Activated naive CD4-positive, alpha-beta T cell treated with anti-CD3 and anti-CD28 coated beads, Interleukin-2, amount 50 U/mL, for 72 hours (primary cell): ENCODE data around the gene JUP. TPM values are rescaled to one million over a fixed set of nuclear protein-coding genes. Genes with fewer than 3 reads are reported as not detected.

ENCODE experiments used
- ATAC-seq, 2 donors: fragments of 150-1000 bp; cut with Tn5 transposase; 2 replicates each; pipeline ENCODE4 v1.10.0; 2021; ENCODE audit warnings: mild to moderate bottlenecking in 2 of 2, moderate library complexity in 2 of 2
- DNase-seq, 2 donors: peaks; one replicate each; pipeline ENCODE4 v3.0.0; 2021 to 2022; ENCODE audit warnings: low spot score in 2 of 2
- H3K27ac Mint-ChIP-seq, 2 donors: one replicate each; pipeline ENCODE4 v1.8.0; 2022; ENCODE audit warnings: mild to moderate bottlenecking in 2 of 2, mixed read lengths in 2 of 2
- H3K36me3 Mint-ChIP-seq, 2 donors: one replicate each; pipeline ENCODE4 v1.8.0; 2022; ENCODE audit warnings: mixed read lengths in 2 of 2
- H3K9me3 Mint-ChIP-seq, 2 donors: one replicate each; pipeline ENCODE4 v1.8.0; 2022; ENCODE audit warnings: mixed read lengths in 2 of 2
- total RNA-seq, 2 donors: library from RNA; stranded (reverse); gene quantifications; one replicate each; pipeline ENCODE4 v1.2.3, GENCODE V29; 2022

JUP gene
- total RNA-seq, 2 donors from 2014 or later = 0.39 to 0.72 TPM

DNA sequence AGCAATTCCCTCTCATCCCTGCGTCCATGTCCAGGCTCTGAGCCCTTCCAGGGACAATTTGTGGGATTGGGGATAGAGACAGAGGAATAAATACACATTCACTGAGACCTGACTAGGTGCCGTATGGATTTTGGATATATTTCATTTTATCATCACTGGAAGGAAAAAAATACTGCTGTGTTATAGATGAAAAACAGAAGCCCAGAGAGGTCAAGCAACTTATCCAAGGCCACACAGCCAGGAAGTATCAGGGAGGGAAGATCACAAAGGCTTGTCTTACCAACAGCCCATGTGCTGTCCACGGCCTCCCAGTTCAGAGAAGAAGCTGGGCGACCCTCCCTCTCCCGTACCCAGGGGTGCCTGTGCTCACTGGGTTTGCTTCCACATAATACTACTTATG lies 46.0 kb downstream of the JUP start:
- H3K9me3 Mint-ChIP-seq = no peaks in the 10 kb centered on the region
- ATAC-seq (no peak), DNase-seq (no peak)
- no peaks in the 10 kb centered on the region for H3K36me3 Mint-ChIP-seq
- no peak overlapping the region for H3K27ac Mint-ChIP-seq

- Mint-ChIP-seq H3K9me3 (no peaks in the 10 kb centered on the region), H3K36me3 (no peaks in the 10 kb centered on the region), H3K27ac (no peak overlapping the region)
- DNase-seq (no peak), ATAC-seq (no peak)
These were observed 46.7 kb downstream of the JUP start for GRCh38 chr17:41739661-41740352.

GRCh38 chr17:41738801-41739112 lies 47.8 kb downstream of the JUP start:
- H3K36me3 Mint-ChIP-seq = no peaks in the 10 kb centered on the region
- peak overlapping the region in 1 of 2 donors; percentile 85 for H3K27ac Mint-ChIP-seq
- no peak for DNase-seq
- no peak for ATAC-seq
- no peaks in the 10 kb centered on the region for H3K9me3 Mint-ChIP-seq

GRCh38 chr17:41738077-41738800 lies 48.3 kb downstream of the JUP start:
- Mint-ChIP-seq H3K9me3 (no peaks in the 10 kb centered on the region), H3K36me3 (no peaks in the 10 kb centered on the region), H3K27ac (peak overlapping the region in 1 of 2 donors; percentile 85)
- ATAC-seq (peak; percentile 94 to 96), DNase-seq (peak; percentile 82)

GRCh38 chr17:41737680-41738023 lies 48.9 kb downstream of the JUP start:
- no peak for DNase-seq
- Mint-ChIP-seq H3K27ac (no peak overlapping the region), H3K9me3 (no peaks in the 10 kb centered on the region), H3K36me3 (no peaks in the 10 kb centered on the region)
- peak; percentile 2 to 27 for ATAC-seq

DNA sequence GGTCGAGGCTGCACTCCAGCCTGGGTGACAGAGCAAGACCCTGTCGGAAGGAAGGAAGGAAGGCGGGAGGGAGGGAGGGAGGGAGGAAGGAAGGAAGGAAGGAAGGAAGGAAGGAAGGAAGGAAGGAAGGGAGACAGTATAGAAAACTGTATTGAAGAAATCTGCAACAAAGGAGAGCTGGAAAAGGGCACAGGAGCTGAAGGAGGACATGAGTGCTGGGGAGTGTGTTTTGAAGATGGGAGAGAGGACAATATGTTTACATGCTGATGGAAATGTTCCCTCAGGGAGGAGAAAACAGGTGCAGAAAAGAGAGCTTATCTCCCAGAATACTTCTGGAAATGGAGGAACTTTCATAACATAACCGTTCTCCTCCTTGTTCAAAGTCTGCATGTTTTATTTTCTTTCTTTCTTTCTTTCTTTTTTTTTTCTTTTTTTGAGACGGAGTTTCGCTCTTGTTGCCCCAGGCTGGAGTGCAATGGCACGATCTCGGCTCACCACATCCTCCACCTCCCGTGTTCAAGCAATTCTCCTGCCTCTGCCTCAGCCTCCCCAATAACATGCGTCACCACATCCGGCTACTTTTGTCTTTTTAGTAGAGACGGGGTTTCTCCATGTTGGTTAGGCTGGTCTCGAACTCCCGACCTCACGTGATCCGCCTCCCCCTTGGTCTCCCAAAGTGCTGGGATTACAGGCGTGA lies 49.4 kb downstream of the JUP start:
- no peak for DNase-seq
- no peaks in the 10 kb centered on the region for H3K36me3 Mint-ChIP-seq
- H3K9me3 Mint-ChIP-seq = no peaks in the 10 kb centered on the region
- no peak overlapping the region for H3K27ac Mint-ChIP-seq
- ATAC-seq = no peak

- DNase-seq = no peak
- Mint-ChIP-seq H3K36me3 (no peaks in the 10 kb centered on the region), H3K9me3 (no peaks in the 10 kb centered on the region), H3K27ac (no peak overlapping the region)
- no peak for ATAC-seq
These were observed 50.8 kb downstream of the JUP start for GRCh38 chr17:41735744-41736143.

GRCh38 chr17:41734949-41735313 lies 51.6 kb downstream of the JUP start:
- no peaks in the 10 kb centered on the region for H3K36me3 Mint-ChIP-seq
- H3K27ac Mint-ChIP-seq = no peak overlapping the region
- no peaks in the 10 kb centered on the region for H3K9me3 Mint-ChIP-seq
- ATAC-seq (no peak), DNase-seq (no peak)

DNA sequence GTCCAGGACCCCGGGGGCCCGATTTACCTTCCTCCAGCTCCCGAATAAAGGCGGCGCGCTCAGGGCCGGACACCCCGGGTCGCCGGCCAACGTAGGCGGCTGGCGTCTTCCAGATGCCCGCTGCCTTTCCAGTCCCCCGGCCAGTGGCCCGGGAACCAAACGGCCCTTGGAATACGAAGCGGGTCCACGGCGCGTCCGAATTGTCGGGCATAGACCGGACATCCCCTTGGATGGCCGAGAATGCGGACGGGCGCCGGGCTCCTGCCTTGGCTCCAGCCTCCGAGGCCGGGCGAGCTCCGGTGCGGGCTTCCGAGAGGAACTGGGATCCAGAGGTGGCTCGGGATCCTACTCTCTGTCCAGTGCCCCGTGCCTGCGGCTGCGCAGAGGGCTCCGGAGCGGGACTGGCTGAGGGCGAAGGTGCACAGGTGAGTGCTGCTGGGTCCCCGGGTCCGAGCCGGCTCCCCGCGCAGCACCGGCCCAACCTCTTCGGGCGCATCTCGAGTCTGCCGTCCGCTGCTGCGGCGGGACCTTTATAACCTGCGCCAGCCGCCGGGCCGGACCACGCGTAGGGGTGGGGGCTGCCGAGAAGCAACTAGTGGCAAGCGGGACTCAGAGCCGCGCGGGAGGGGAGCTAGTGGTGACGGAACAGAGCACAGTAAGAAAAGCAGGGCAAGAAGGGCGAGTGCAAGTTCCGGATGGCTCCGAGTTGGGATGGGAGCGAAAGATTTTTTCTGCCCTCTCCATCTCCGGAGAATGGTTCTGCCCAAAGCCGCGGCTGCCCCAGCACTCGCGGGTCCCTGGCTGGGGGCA lies 52.2 kb downstream of the JUP start, which contains the start of gene HAP1:
Gene HAP1 (minus strand): TSS at position 505 of the 810 bp plus-strand sequence. CDS start 9 bp downstream, at position 496.
- ATAC-seq (peak in 1 of 2 donors; percentile 18), DNase-seq (peak in 1 of 2 donors; percentile 35)
- Mint-ChIP-seq H3K36me3 (no peaks in the 10 kb centered on the region), H3K9me3 (no peaks in the 10 kb centered on the region), H3K27ac (no peak within 1 kb of the TSS)

DNA sequence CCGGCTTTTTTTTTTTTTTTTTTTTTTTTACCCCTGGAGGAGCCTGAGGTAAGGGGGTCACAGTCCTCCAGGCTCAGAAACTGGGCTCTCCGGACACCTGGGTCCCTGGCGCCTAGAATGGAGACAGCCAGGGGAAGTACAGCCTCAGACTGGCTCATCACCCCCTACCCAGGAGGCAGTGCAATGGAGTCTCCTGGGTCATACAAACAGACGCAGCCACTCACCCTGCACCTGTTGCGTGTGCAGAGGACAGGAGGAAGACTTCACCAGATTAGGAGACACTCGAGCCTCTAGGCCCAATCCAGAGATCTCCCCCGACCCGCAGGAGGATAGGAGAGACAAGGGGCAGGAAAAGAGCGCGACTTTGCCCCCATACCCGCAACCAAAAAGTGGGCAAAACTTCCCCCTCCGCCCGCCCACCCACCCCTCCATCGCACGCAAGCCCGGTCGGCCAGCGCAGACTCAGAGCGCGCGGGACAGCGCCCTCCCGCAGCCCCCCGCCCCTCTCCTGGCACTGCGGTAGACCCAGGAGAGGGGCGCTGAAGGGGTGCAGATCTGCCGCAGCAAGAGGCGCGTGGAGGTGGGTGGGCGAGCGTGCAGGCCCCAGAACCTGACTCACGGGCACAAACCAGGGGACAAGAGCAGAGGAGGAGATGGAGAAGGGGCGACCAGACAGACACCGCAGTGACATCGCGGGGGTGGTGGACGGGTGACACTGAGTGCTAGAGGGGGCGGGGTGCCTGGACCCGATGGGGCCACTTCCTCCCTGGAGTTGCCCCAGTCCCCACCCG lies 53.0 kb downstream of the JUP start:
- Mint-ChIP-seq H3K36me3 (no peaks in the 10 kb centered on the region), H3K9me3 (no peaks in the 10 kb centered on the region), H3K27ac (no peak overlapping the region)
- ATAC-seq (no peak), DNase-seq (no peak)

DNA sequence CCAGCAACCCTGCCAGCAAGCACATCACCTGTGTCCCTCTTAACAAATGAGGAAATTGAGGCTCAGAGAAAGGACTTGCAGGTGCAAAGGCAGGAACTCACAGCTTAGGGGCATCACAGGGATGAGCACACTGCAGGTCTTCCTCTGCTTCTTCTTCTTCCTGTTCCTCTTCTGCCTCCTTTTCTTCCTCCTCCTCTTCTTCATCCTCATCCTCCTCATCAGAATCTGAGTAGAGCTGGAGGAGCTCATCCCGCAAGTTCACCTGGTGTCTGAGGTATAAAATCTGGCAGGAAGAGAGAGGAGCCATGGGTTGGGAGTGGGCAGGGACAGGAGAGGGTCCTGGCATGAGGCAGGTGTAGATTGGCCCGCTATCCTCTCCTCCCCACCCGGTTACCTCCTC lies 54.7 kb downstream of the JUP start:
- no peak for DNase-seq
- Mint-ChIP-seq H3K36me3 (no peaks in the 10 kb centered on the region), H3K9me3 (no peaks in the 10 kb centered on the region), H3K27ac (no peak overlapping the region)
- ATAC-seq = no peak

GRCh38 chr17:41730479-41730878 lies 56.0 kb downstream of the JUP start:
- H3K9me3 Mint-ChIP-seq = no peaks in the 10 kb centered on the region
- no peak overlapping the region for H3K27ac Mint-ChIP-seq
- no peak for ATAC-seq
- DNase-seq = no peak
- no peaks in the 10 kb centered on the region for H3K36me3 Mint-ChIP-seq

- DNase-seq = no peak
- no peak for ATAC-seq
- Mint-ChIP-seq H3K27ac (no peak overlapping the region), H3K9me3 (no peaks in the 10 kb centered on the region), H3K36me3 (no peaks in the 10 kb centered on the region)
These were observed 58.5 kb downstream of the JUP start for GRCh38 chr17:41728056-41728455.

DNA sequence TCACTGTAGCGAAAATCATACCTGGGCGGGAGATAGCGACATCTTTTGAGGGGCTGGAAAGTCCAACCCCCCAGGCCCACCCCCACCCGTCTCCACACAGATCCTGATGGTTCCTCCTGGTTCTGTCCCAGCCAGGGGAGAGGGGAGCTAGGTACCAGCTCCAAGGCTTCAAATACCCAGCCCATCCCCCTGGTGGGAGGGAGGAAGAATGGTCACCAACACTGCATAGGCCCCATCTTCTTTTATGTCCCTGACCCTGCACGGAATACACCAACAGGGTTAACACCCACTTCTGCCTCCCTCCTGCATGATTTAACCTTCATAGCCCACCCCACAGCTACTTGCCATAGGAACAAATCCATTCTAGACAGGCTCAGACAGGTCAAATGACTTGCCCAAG lies 61.4 kb downstream of the JUP start:
- Mint-ChIP-seq H3K36me3 (no peaks in the 10 kb centered on the region), H3K9me3 (no peaks in the 10 kb centered on the region), H3K27ac (no peak overlapping the region)
- DNase-seq (no peak), ATAC-seq (no peak)

DNA sequence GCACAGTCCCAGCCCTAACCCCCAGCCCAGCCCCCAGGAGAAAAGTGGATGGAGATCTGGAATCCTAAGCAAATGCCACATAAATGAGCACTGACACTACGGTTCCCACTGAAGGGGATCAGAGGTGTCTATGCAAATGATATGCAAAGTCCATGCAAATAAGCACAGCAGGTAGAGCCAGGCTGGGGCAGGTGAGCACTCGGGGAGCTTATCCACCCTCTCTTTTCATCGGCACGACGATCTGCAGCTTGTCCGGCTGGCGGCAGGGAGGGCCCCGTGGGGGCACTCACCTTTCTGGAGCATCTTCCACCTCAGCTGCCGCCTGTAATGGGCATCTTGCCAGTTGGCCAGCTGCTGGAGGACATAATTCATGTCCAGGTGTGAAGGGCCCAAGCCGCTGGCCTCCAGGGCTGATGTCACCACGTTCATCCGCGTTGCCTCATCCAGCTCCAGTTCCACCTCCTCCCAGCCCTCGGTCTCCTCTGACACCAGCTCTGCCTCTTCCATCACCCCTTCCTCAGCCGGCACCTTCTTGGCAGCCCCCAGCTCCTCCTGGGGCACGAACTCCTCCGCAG lies 61.9 kb downstream of the JUP start:
- Mint-ChIP-seq H3K27ac (no peak overlapping the region), H3K9me3 (no peaks in the 10 kb centered on the region), H3K36me3 (no peaks in the 10 kb centered on the region)
- ATAC-seq = no peak
- no peak for DNase-seq
